GM21717 (cell line): ENCODE results near the gene PDAP1.
"Not testable (repeated sequence)": the region's sequence is repeated elsewhere in the genome, so short reads cannot be mapped to it uniquely, and the experiment has no call there.

Experiments used
- ATAC-seq: cut with Tn5 transposase; IDR thresholded peaks from one replicate; pipeline ENCODE4 v1.9.1; 2021; ENCODE audit warnings: mild to moderate bottlenecking, moderate library complexity; ENCODE audit not compliant: unreplicated experiment

The PDAP1 gene

GRCh38 chr7:99357701-99358490 is 50.5 kb downstream of the PDAP1 start:
- no peak for ATAC-seq

DNA sequence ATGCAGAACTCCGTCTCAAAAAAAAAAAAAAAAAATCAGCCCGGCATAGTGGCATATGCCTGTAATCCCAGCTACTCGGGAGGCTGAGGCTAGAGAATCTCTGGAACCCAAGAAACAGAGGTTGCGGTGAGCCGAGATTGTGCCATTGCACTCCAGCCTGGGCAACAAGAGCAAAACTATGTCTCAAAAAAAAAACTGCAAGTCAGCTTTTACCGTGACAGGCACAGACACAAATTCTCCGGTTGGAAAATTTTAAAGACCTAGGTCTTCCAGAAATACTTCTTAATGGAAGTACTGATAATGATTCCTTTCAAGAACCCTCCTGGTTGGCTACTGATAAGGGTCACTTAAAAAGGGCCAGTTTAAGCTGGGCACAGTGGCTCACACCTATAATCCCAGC is 53.3 kb downstream of the PDAP1 start:
- no peak for ATAC-seq

DNA sequence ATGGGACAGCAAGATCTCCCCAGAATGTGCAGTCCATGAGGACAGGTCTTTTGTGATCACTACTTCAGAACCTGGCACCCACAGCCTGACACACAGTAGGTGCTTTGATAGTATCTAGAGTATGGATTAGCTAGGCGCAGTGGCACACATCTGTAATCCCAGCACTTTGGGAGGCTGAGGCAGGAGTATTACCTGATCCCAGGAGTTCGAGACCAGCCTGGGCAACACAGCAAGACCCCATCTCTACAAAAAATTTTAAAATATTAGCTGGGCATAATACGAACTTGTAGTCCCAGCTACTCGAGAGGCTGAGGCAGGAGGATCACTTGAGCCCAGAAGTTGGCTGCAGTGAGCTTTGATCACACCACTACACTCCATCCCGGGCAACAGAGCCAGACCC is 56.1 kb downstream of the PDAP1 start:
- no peak for ATAC-seq

DNA sequence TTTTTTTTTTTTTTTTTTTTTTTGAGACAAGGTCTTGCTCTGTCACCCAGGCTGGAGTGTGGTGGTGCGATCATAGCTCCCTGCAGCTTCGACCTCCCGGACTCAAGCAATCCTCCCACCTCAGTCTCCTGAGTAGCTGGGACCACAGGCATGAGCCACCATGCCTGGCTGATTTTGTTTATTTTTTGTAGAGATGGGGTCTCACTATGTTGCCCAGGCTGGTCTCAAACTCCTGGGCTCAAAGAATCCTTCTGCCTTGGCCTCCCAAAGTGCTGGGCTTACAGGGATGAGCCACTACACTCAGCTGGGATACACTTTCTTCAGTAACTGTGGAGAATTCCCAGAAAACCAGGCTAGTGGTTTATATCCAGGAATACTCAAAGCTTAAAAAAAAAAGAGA is 57.8 kb downstream of the PDAP1 start:
- not testable (repeated sequence) for ATAC-seq
